ENCODE results near the gene PNMT. TPM values are rescaled to one million over a fixed set of nuclear protein-coding genes. Genes with fewer than 3 reads are reported as not detected.

The PNMT gene
- total and polyA plus RNA-seq, 2 of the 8 experiments (the other 6 are each of a cell fraction or from before 2014, with no cell fraction given): 5.6 to 10.9 TPM

- TF ChIP-seq HDAC6 (IDR thresholded peaks at IDR 0.05; ENCODE audit: low read depth, low read length): no peak
- no peak for TF ChIP-seq E2F6 (IDR thresholded peaks at IDR 0.05)
- TF ChIP-seq, protein P1, sequence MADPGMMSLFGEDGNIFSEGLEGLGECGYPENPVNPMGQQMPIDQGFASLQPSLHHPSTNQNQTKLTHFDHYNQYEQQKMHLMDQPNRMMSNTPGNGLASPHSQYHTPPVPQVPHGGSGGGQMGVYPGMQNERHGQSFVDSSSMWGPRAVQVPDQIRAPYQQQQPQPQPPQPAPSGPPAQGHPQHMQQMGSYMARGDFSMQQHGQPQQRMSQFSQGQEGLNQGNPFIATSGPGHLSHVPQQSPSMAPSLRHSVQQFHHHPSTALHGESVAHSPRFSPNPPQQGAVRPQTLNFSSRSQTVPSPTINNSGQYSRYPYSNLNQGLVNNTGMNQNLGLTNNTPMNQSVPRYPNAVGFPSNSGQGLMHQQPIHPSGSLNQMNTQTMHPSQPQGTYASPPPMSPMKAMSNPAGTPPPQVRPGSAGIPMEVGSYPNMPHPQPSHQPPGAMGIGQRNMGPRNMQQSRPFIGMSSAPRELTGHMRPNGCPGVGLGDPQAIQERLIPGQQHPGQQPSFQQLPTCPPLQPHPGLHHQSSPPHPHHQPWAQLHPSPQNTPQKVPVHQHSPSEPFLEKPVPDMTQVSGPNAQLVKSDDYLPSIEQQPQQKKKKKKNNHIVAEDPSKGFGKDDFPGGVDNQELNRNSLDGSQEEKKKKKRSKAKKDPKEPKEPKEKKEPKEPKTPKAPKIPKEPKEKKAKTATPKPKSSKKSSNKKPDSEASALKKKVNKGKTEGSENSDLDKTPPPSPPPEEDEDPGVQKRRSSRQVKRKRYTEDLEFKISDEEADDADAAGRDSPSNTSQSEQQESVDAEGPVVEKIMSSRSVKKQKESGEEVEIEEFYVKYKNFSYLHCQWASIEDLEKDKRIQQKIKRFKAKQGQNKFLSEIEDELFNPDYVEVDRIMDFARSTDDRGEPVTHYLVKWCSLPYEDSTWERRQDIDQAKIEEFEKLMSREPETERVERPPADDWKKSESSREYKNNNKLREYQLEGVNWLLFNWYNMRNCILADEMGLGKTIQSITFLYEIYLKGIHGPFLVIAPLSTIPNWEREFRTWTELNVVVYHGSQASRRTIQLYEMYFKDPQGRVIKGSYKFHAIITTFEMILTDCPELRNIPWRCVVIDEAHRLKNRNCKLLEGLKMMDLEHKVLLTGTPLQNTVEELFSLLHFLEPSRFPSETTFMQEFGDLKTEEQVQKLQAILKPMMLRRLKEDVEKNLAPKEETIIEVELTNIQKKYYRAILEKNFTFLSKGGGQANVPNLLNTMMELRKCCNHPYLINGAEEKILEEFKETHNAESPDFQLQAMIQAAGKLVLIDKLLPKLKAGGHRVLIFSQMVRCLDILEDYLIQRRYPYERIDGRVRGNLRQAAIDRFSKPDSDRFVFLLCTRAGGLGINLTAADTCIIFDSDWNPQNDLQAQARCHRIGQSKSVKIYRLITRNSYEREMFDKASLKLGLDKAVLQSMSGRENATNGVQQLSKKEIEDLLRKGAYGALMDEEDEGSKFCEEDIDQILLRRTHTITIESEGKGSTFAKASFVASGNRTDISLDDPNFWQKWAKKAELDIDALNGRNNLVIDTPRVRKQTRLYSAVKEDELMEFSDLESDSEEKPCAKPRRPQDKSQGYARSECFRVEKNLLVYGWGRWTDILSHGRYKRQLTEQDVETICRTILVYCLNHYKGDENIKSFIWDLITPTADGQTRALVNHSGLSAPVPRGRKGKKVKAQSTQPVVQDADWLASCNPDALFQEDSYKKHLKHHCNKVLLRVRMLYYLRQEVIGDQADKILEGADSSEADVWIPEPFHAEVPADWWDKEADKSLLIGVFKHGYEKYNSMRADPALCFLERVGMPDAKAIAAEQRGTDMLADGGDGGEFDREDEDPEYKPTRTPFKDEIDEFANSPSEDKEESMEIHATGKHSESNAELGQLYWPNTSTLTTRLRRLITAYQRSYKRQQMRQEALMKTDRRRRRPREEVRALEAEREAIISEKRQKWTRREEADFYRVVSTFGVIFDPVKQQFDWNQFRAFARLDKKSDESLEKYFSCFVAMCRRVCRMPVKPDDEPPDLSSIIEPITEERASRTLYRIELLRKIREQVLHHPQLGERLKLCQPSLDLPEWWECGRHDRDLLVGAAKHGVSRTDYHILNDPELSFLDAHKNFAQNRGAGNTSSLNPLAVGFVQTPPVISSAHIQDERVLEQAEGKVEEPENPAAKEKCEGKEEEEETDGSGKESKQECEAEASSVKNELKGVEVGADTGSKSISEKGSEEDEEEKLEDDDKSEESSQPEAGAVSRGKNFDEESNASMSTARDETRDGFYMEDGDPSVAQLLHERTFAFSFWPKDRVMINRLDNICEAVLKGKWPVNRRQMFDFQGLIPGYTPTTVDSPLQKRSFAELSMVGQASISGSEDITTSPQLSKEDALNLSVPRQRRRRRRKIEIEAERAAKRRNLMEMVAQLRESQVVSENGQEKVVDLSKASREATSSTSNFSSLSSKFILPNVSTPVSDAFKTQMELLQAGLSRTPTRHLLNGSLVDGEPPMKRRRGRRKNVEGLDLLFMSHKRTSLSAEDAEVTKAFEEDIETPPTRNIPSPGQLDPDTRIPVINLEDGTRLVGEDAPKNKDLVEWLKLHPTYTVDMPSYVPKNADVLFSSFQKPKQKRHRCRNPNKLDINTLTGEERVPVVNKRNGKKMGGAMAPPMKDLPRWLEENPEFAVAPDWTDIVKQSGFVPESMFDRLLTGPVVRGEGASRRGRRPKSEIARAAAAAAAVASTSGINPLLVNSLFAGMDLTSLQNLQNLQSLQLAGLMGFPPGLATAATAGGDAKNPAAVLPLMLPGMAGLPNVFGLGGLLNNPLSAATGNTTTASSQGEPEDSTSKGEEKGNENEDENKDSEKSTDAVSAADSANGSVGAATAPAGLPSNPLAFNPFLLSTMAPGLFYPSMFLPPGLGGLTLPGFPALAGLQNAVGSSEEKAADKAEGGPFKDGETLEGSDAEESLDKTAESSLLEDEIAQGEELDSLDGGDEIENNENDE (IDR thresholded peaks at IDR 0.05; ENCODE audit: insufficient replicate concordance, low read length): no peak
- TF ChIP-seq CREB1 (IDR thresholded peaks at IDR 0.05): no peak
- no peak for TF ChIP-seq TBP (IDR thresholded peaks at IDR 0.05; ENCODE audit: low read depth, low read length)
These were observed 13.1 kb upstream of the PNMT start (continued) for GRCh38 chr17:39655105-39655504.
